ENCODE measurements around the gene GADD45A. TPM values are rescaled to one million over a fixed set of nuclear protein-coding genes. Genes with fewer than 3 reads are reported as not detected.

GADD45A gene
- total RNA-seq, 1 experiment from 2014 or later, result 58.6 TPM

- Mint-ChIP-seq H3K27ac (ENCODE audit: unreplicated experiment) (no peak overlapping the region), H3K4me3 (ENCODE audit: unreplicated experiment) (no peak overlapping the region), H3K4me1 (ENCODE audit: low read depth, unreplicated experiment) (peaks cover 5% of the 10 kb centered on the region), H3K9me3 (ENCODE audit: unreplicated experiment) (no peaks in the 10 kb centered on the region), H3K36me3 (ENCODE audit: insufficient read depth, unreplicated experiment) (no peaks in the 10 kb centered on the region), H3K27me3 (ENCODE audit: insufficient read depth, unreplicated experiment) (no peaks in the 10 kb centered on the region)
- BruUV-seq (replicated peaks), result no TSS peak
- Histone ChIP-seq H3K27me3 (replicated peaks; ENCODE audit: control insufficient read depth, insufficient read depth, low read length) (no peaks in the 10 kb centered on the region), H3K9me3 (no peaks in the 10 kb centered on the region), H3K4me3 (ENCODE audit: low read depth, low read length) (no peak overlapping the region), H3K4me1 (peaks cover 4% of the 10 kb centered on the region; the same call in 1 of the 2 replicates), H3K36me3 (ENCODE audit: control insufficient read depth, insufficient read depth, low read length) (no peaks in the 10 kb centered on the region)
- intact Hi-C loops (cut with micrococcal nuclease; ENCODE audit: unreplicated experiment), result no loop called here
- CTCF ChIA-PET, result no interaction called here
- POLR2A ChIA-PET, result no interaction called here
- DNase-seq, result no peak
- TF ChIP-seq CTCF (IDR thresholded peaks at IDR 0.05; ENCODE audit: insufficient read depth in 1 of 2, low read depth in 1 of 2, low read length in 1 of 2, severe bottlenecking in 1 of 2, unreplicated experiment in 1 of 2), result no peak
These were observed 11.4 kb upstream of the GADD45A start for GRCh38 chr1:67673468-67674201.

GRCh38 chr1:67674260-67675011 is 10.6 kb upstream of the GADD45A start:
- CTCF ChIA-PET, result interaction anchor here (0.6 kb wide), 1 partner anchor 15 kb away, joined by 5 read pairs; no protein-coding TSS in a partner anchor
- POLR2A ChIA-PET, result no interaction called here
- Mint-ChIP-seq H3K27ac (ENCODE audit: unreplicated experiment) (no peak overlapping the region), H3K9me3 (ENCODE audit: unreplicated experiment) (no peaks in the 10 kb centered on the region), H3K4me1 (ENCODE audit: low read depth, unreplicated experiment) (no peaks in the 10 kb centered on the region), H3K27me3 (ENCODE audit: insufficient read depth, unreplicated experiment) (no peaks in the 10 kb centered on the region), H3K4me3 (ENCODE audit: unreplicated experiment) (no peak overlapping the region), H3K36me3 (ENCODE audit: insufficient read depth, unreplicated experiment) (no peaks in the 10 kb centered on the region)
- intact Hi-C loops (cut with micrococcal nuclease; ENCODE audit: unreplicated experiment), result no loop called here
- Histone ChIP-seq H3K9me3 (no peaks in the 10 kb centered on the region), H3K36me3 (ENCODE audit: control insufficient read depth, insufficient read depth, low read length) (no peaks in the 10 kb centered on the region), H3K4me1 (no peaks in the 10 kb centered on the region), H3K27me3 (replicated peaks; ENCODE audit: control insufficient read depth, insufficient read depth, low read length) (no peaks in the 10 kb centered on the region), H3K4me3 (ENCODE audit: low read depth, low read length) (no peak overlapping the region)
- TF ChIP-seq CTCF (IDR thresholded peaks at IDR 0.05; ENCODE audit: insufficient read depth in 1 of 2, low read depth in 1 of 2, low read length in 1 of 2, severe bottlenecking in 1 of 2, unreplicated experiment in 1 of 2), result no peak
- DNase-seq, result no peak
- no TSS peak for BruUV-seq (replicated peaks)

- Histone ChIP-seq H3K4me3 (ENCODE audit: low read depth, low read length) (no peak overlapping the region), H3K36me3 (ENCODE audit: control insufficient read depth, insufficient read depth, low read length) (no peaks in the 10 kb centered on the region), H3K27me3 (replicated peaks; ENCODE audit: control insufficient read depth, insufficient read depth, low read length) (no peaks in the 10 kb centered on the region), H3K4me1 (no peaks in the 10 kb centered on the region), H3K9me3 (no peaks in the 10 kb centered on the region)
- Mint-ChIP-seq H3K4me3 (ENCODE audit: unreplicated experiment) (no peak overlapping the region), H3K36me3 (ENCODE audit: insufficient read depth, unreplicated experiment) (no peaks in the 10 kb centered on the region), H3K9me3 (ENCODE audit: unreplicated experiment) (no peaks in the 10 kb centered on the region), H3K4me1 (ENCODE audit: low read depth, unreplicated experiment) (no peaks in the 10 kb centered on the region), H3K27ac (ENCODE audit: unreplicated experiment) (no peak overlapping the region), H3K27me3 (ENCODE audit: insufficient read depth, unreplicated experiment) (no peaks in the 10 kb centered on the region)
- ChIA-PET CTCF (interaction anchor here (0.6 kb wide), 1 partner anchor 9 kb away, joined by 3 read pairs; the partner anchor contains the start of gene GADD45A), POLR2A (interaction anchor here (1.1 kb wide), 1 partner anchor 9 kb away, joined by 3 read pairs; no protein-coding TSS in a partner anchor)
- intact Hi-C loops (cut with micrococcal nuclease; ENCODE audit: unreplicated experiment), result no loop called here
- BruUV-seq (replicated peaks), result no TSS peak
- no peak for TF ChIP-seq CTCF (IDR thresholded peaks at IDR 0.05; ENCODE audit: insufficient read depth in 1 of 2, low read depth in 1 of 2, low read length in 1 of 2, severe bottlenecking in 1 of 2, unreplicated experiment in 1 of 2)
- DNase-seq, result no peak
These were observed 9.2 kb upstream of the GADD45A start for GRCh38 chr1:67675800-67676199.

All from Caco-2 (cell line).